Measurements from ENCODE around the gene KCNA5. TPM values are rescaled to one million over a fixed set of nuclear protein-coding genes. Genes with fewer than 3 reads are reported as not detected.

Gene KCNA5
- total and polyA plus RNA-seq, 2 of the 4 experiments (the other 2 are of a cell fraction) = not detected

DNA sequence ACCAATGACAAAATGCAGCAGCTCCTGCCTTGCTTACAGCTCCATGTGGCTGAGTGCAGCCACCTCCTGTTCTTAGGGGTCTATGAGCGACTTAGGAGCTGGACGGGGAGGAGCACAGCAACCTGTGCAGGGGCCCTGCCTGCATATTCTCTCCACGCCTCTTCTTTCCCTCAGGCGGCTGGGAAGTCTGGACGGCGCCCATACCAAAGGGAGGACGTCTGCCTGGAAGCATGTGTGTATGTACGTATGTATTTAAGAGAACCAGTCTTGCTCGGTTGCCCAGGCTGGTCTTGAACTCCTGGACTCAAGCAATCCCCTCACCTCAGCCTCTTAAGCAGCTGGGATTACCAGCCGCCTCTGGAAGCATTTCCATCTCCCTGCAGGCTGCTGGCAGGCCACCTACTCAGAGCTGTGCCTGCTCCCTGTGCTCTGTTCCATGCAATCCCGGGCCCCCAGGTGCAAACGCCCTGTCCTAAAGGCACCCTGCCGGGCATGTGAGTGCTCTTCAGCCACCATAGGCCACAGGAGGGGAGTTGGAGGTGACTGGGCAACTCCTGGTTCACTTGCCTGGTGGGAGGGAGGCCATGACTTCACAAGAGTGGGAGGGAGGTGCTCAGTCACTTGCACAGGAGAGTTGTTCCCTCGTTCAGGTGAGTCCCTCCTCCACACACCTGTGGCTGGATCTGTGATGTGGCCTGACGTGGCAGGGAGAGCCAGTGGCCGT, 44.3 kb downstream of the KCNA5 start (continued):
- TF ChIP-seq RCOR1 (IDR thresholded peaks at IDR 0.05; ENCODE audit: insufficient replicate concordance, low read length) = no peak

- Histone ChIP-seq H3K4me3 (ENCODE audit: insufficient read depth, low read depth, low read length) (no peak overlapping the region), H4K91ac (ENCODE audit: insufficient read depth, low read depth, low read length) (peak overlapping the region; percentile 95), H3K14ac (replicated peaks; ENCODE audit: low read depth, low read length) (peak overlapping the region; percentile 93), H3K9me3 (ENCODE audit: control insufficient read depth, insufficient read depth, low read length) (no peaks in the 10 kb centered on the region), H3K9me1 (ENCODE audit: insufficient read depth, low read length) (peaks cover 29% of the 10 kb centered on the region), H3K27ac (ENCODE audit: insufficient read depth, low read length) (peak overlapping the region; percentile 50), H4K5ac (ENCODE audit: low read depth, low read length) (peak overlapping the region; percentile 77; the same call in 1 of the 2 replicates), H3K18ac (ENCODE audit: low read depth, low read length) (peak overlapping the region; percentile 62), H2AK5ac (ENCODE audit: low read depth, low read length) (peak overlapping the region; percentile 94), H2BK20ac (ENCODE audit: low read depth, low read length) (peak overlapping the region; percentile 94), H4K20me1 (ENCODE audit: insufficient read depth, low read length) (no peaks in the 10 kb centered on the region), H4K8ac (ENCODE audit: low read depth in 2 of 2, low read length in 2 of 2) (peak overlapping the region; percentile 80 to 86; a peak in 3 of 4 replicates), H2AFZ (replicated peaks; ENCODE audit: low read length, poor library complexity) (peak overlapping the region; percentile 85), H2BK15ac (ENCODE audit: low read depth, low read length) (peak overlapping the region; percentile 96; the same call in 2 of the 3 replicates), H3K79me1 (ENCODE audit: low read depth in 1 of 2, low read length in 2 of 2) (peaks cover 0 to 4% of the 10 kb centered on the region in 2 experiments; a peak in 1 of 4 replicates), H3K4ac (ENCODE audit: low read depth, low read length) (peak overlapping the region; percentile 84), H2BK120ac (ENCODE audit: low read depth, low read length) (peak overlapping the region; percentile 95), H2AK9ac (replicated peaks; ENCODE audit: low read depth, low read length, poor library complexity) (peak overlapping the region; percentile 87), H3K27me3 (ENCODE audit: control insufficient read depth, insufficient read depth, low read length) (no peaks in the 10 kb centered on the region), H3K23ac (ENCODE audit: low read depth, low read length) (peak overlapping the region; percentile 71), H3K4me1 (ENCODE audit: control insufficient read depth, insufficient read depth, low read length) (peaks cover 23% of the 10 kb centered on the region), H3K36me3 (ENCODE audit: control insufficient read depth, insufficient read depth, low read length) (no peaks in the 10 kb centered on the region), H3K4me2 (ENCODE audit: low read depth, low read length) (no peak overlapping the region), H3K9ac (ENCODE audit: low read depth, low read length) (no peak overlapping the region), H3K56ac (ENCODE audit: extremely low read depth, insufficient read depth, low read length) (no peak overlapping the region), H2BK5ac (ENCODE audit: low read depth, low read length, poor library complexity, severe bottlenecking) (peak overlapping the region; percentile 86)
- ChIA-PET POLR2A (ENCODE audit: unreplicated experiment) (interaction anchor here (0.7 kb wide), 1 partner anchor 9 kb away, joined by 3 read pairs; no protein-coding TSS in a partner anchor), CTCF (interaction anchor here (0.8 to 1.5 kb wide), 2 partner anchors 233 to 340 kb away, joined by 3 to 4 read pairs; no protein-coding TSS in a partner anchor)
- TF ChIP-seq MAZ (IDR thresholded peaks at IDR 0.05; ENCODE audit: borderline replicate concordance, low read depth, low read length) (peak; percentile 37; the same call in 1 of the 2 replicates), POLR2A (IDR thresholded peaks at IDR 0.05; ENCODE audit: low read depth, low read length) (no peak), FOS (IDR thresholded peaks at IDR 0.05; ENCODE audit: low read depth, low read length) (peak; percentile 55; the same call in 1 of the 2 replicates), MXI1 (IDR thresholded peaks at IDR 0.05; ENCODE audit: borderline replicate concordance, low read depth, low read length) (0 out of 2 replicates have a peak, but pooled peaks have one; percentile 18), BHLHE40 (IDR thresholded peaks at IDR 0.05; ENCODE audit: low read depth, low read length) (peak; percentile 21; the same call in 1 of the 2 replicates), RCOR1 (IDR thresholded peaks at IDR 0.05; ENCODE audit: insufficient replicate concordance, low read length) (peak; percentile 49), SMC3 (IDR thresholded peaks at IDR 0.05; ENCODE audit: low read depth, low read length) (no peak)
- 7% methylated on average over 2 of the region's 18 CpGs; no CpG with 5 or more reads in 1 of the 2 experiments for WGBS, 2 experiments (ENCODE audit: extremely low coverage in 2 of 2, insufficient read length in 1 of 2)
- BruUV-seq (replicated peaks) = no TSS peak
- intact Hi-C loops (cut with micrococcal nuclease) = loop anchor here (10.0 kb wide), 1 partner anchor 956 kb away; no protein-coding TSS in a partner anchor
- DNase-seq = peak; percentile 91
- peak; percentile 74 for ATAC-seq (ENCODE audit: low read depth)
- in situ Hi-C loops (cut with MboI; ENCODE audit: low sequenced_read_pairs) = loop anchor here (5.0 kb wide), 1 partner anchor 66 kb away; no protein-coding TSS in a partner anchor
- dilution Hi-C loops (cut with HindIII; ENCODE audit: low sequenced_read_pairs, unreplicated experiment) = no loop called here
Measured at GRCh38 chr12:5088586-5089264, 45.0 kb downstream of the KCNA5 start.
